ENCODE results near the gene CYFIP1.

DNA sequence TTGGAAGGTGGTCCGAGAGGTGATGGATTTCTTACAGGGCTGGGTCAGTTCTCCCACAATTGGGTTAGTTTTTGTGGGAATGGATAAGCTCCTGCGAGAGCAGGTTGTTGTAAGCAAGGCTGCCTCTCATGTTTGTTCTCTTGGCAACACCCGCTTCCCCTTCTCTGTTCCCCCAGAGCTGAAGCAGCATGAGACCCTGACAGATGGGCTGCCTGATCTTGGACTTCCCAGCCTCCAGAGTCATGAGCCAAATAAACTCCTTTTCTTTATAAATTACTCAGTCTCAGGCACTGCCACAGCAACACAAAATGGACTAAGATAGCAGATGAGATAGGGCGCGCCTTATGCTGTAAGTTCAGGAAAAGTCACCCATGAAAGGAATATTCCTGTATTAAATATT, 103.1 kb downstream of the CYFIP1 start:
- TF ChIP-seq, protein P1, sequence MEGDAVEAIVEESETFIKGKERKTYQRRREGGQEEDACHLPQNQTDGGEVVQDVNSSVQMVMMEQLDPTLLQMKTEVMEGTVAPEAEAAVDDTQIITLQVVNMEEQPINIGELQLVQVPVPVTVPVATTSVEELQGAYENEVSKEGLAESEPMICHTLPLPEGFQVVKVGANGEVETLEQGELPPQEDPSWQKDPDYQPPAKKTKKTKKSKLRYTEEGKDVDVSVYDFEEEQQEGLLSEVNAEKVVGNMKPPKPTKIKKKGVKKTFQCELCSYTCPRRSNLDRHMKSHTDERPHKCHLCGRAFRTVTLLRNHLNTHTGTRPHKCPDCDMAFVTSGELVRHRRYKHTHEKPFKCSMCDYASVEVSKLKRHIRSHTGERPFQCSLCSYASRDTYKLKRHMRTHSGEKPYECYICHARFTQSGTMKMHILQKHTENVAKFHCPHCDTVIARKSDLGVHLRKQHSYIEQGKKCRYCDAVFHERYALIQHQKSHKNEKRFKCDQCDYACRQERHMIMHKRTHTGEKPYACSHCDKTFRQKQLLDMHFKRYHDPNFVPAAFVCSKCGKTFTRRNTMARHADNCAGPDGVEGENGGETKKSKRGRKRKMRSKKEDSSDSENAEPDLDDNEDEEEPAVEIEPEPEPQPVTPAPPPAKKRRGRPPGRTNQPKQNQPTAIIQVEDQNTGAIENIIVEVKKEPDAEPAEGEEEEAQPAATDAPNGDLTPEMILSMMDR (IDR thresholded peaks at IDR 0.05 in 2 of 3, conservative IDR thresholded peaks at IDR 0.05 in 1 of 3; ENCODE audit: insufficient read depth in 2 of 3, low read depth in 1 of 3, low read length in 3 of 3) = no peak
- no peak for TF ChIP-seq XRCC5 (IDR thresholded peaks at IDR 0.05; ENCODE audit: low read depth, low read length)

All from K562 (cell line).